K562 (cell line): ENCODE data around the gene SORCS2. TPM values are rescaled to one million over a fixed set of nuclear protein-coding genes. Genes with fewer than 3 reads are reported as not detected.

Experiments used
- ATAC-seq: fragments of 200-7000 bp; cut with Tn5 transposase; 3 replicates; pipeline ENCODE4 v1.9.1; 2020; ENCODE audit warnings: moderate library complexity
- BruUV-seq: library from RNA; stranded (reverse); fragments of 400-500 nt; replicated peaks from 2 replicates; lab custom pipeline; 2021; lab: Mats Ljungman, UMichigan
- CTCF ChIA-PET: fragments of 300-600 bp; formaldehyde crosslinking; extraction: SDS; loops from one replicate; lab custom pipeline; 2021; ENCODE audit warnings: low intra/inter-chr PET ratio; lab: Yijun Ruan, JAX
- POLR2A ChIA-PET: fragments of 300-600, 350-650 bp; sonication (Branson Sonifier 250); formaldehyde crosslinking; extraction: SDS; loops from one replicate; lab custom pipeline; 2021; ENCODE audit warnings: antibody characterized with exemption, inconsistent platforms; lab: Yijun Ruan, JAX
- DNase-seq, 4 experiments: peaks; one replicate each; pipeline versions ENCODE4 v3.0.0 to v3.0.0-alpha.2; 2011 to 2018; ENCODE audit warnings: low spot score in 3 of 4, mixed read lengths in 3 of 4; ENCODE audit errors: extremely low read depth in 1 of 4
- FAIRE-seq: peaks from 2 replicates; lab custom pipeline; 2011; peaks lifted over from hg19 to GRCh38; lab: Jason Lieb, UNC
- H2AFZ ChIP-seq: 2 replicates; pipeline ENCODE4 v1.6.0; 2011; ENCODE audit warnings: low read depth, low read length, control low read depth, inconsistent platforms
- H3K27ac ChIP-seq: fragments of 200-600 bp; 3 replicates; pipeline ENCODE4 v1.8.0; 2011; ENCODE audit warnings: low read depth, mild to moderate bottlenecking, control low read depth, inconsistent platforms, low read length, moderate library complexity, mixed read lengths; ENCODE audit errors: extremely low read depth
- H3K27me3 ChIP-seq, 2 experiments: fragments of 300-600 bp in 1 of 2; 2 replicates in 1 of 2; 3 replicates in 1 of 2; pipeline versions ENCODE4 v1.6.0 to v1.8.0; 2011; ENCODE audit warnings: inconsistent platforms in 2 of 2, low read length in 2 of 2, mild to moderate bottlenecking in 1 of 2, mixed read lengths in 1 of 2, moderate library complexity in 1 of 2; ENCODE audit not compliant: control insufficient read depth in 2 of 2, insufficient read depth in 2 of 2
- H3K36me3 ChIP-seq: fragments of 300-600 bp; 3 replicates; pipeline ENCODE4 v1.8.0; 2011; ENCODE audit warnings: mild to moderate bottlenecking, low read length, inconsistent platforms; ENCODE audit not compliant: control insufficient read depth, insufficient read depth
- H3K4me1 ChIP-seq, 2 experiments: fragments of 200-600 bp in 1 of 2; replicated peaks in 1 of 2; 2 replicates in 1 of 2; 3 replicates in 1 of 2; pipeline versions ENCODE4 v1.5.1 to v1.8.0; 2011; ENCODE audit warnings: inconsistent platforms in 2 of 2, low read length in 2 of 2, mild to moderate bottlenecking in 1 of 2, mixed read lengths in 1 of 2, moderate library complexity in 1 of 2; ENCODE audit not compliant: control insufficient read depth in 2 of 2, insufficient read depth in 2 of 2
- H3K4me2 ChIP-seq: 2 replicates; pipeline ENCODE4 v1.6.1; 2011; ENCODE audit warnings: low read length, control low read depth, inconsistent platforms, mixed read lengths; ENCODE audit not compliant: insufficient read depth
- H3K4me3 ChIP-seq: fragments of 200-600 bp; sonication (generic), shearing (Covaris generic); 2 replicates; pipeline ENCODE4 v1.5.1; 2016; ENCODE audit warnings: control low read depth, inconsistent platforms
- H3K79me2 ChIP-seq: fragments of 200-600 bp; 3 replicates; pipeline ENCODE4 v1.8.0; 2011; ENCODE audit warnings: low read length, inconsistent platforms; ENCODE audit not compliant: control insufficient read depth, insufficient read depth
- H3K9ac ChIP-seq, 2 experiments: 2 replicates each; pipeline versions ENCODE4 v1.6.0 to v1.6.1; 2011; ENCODE audit warnings: low read depth in 2 of 2, low read length in 2 of 2, control low read depth in 1 of 2, inconsistent platforms in 1 of 2, mild to moderate bottlenecking in 1 of 2, mixed read lengths in 1 of 2; ENCODE audit not compliant: insufficient read depth in 1 of 2
- H3K9me1 ChIP-seq: one replicate; pipeline ENCODE4 v1.6.0; 2011; ENCODE audit warnings: inconsistent platforms, mild to moderate bottlenecking, low read length, moderate library complexity; ENCODE audit not compliant: control insufficient read depth, insufficient read depth
- H3K9me3 ChIP-seq: replicated peaks from 2 replicates; pipeline ENCODE4 v1.5.1; 2011; ENCODE audit warnings: low read depth, low read length, inconsistent platforms; ENCODE audit not compliant: control insufficient read depth, insufficient read depth
- H4K20me1 ChIP-seq: replicated peaks from 2 replicates; pipeline ENCODE4 v1.6.1; 2011; ENCODE audit warnings: low read length, inconsistent platforms, mixed read lengths; ENCODE audit not compliant: control insufficient read depth, insufficient read depth
- BCL6 ChIP-seq: fragments of 250-450 bp; sonication (Bioruptor Pico); IDR thresholded peaks from 2 replicates; pipeline ENCODE4 v1.4.0; 2020
- DIDO1 ChIP-seq: fragments of 450-650 bp; IDR thresholded peaks from 2 replicates; pipeline ENCODE4 v1.6.1; 2016; ENCODE audit warnings: low read depth, missing biosample characterization, missing genetic modification characterization
- E2F8 ChIP-seq: fragments of 450-650 bp; IDR thresholded peaks from 2 replicates; pipeline ENCODE4 v1.7.1; 2018; ENCODE audit warnings: mild to moderate bottlenecking, low read depth; ENCODE audit not compliant: partially characterized antibody
- EP400 ChIP-seq: fragments of 450-650 bp; IDR thresholded peaks from 2 replicates; pipeline ENCODE4 v1.6.1; 2017; ENCODE audit warnings: antibody characterized with exemption, mild to moderate bottlenecking, moderate library complexity
- GTF2A2 ChIP-seq: IDR thresholded peaks from 2 replicates; pipeline ENCODE4 v1.6.1; 2016; ENCODE audit warnings: mild to moderate bottlenecking, missing genetic modification characterization, missing compliant biosample characterization
- HNRNPH1 ChIP-seq: fragments of 200-400 bp; formaldehyde crosslinking; optimal IDR thresholded peaks from 2 replicates; pipeline ENCODE3; 2017; ENCODE audit warnings: low read depth, mild to moderate bottlenecking, low read length, moderate library complexity
- ILF3 ChIP-seq: fragments of 450-650 bp; IDR thresholded peaks from 2 replicates; pipeline ENCODE4 v1.6.1; 2018; ENCODE audit warnings: antibody characterized with exemption, mild to moderate bottlenecking, moderate library complexity, borderline replicate concordance
- JUND ChIP-seq, 2 experiments: IDR thresholded peaks; 2 replicates in 1 of 2; 3 replicates in 1 of 2; pipeline ENCODE4 v1.6.1; 2011; ENCODE audit warnings: borderline replicate concordance in 2 of 2, low read depth in 2 of 2, low read length in 2 of 2, improper control_type of control experiment in 1 of 2, missing biosample characterization in 1 of 2, missing genetic modification characterization in 1 of 2, missing genetic modification reagents in 1 of 2
- PHF21A ChIP-seq: fragments of 450-650 bp; IDR thresholded peaks from 2 replicates; pipeline ENCODE4 v1.6.1; 2017; ENCODE audit warnings: low read depth, borderline replicate concordance
- ZNF277 ChIP-seq: fragments of 250-450 bp; sonication (Bioruptor Pico); IDR thresholded peaks from 2 replicates; pipeline ENCODE4 v1.8.0; 2022; ENCODE audit warnings: inconsistent platforms, mild to moderate bottlenecking, moderate library complexity, borderline replicate concordance
- ZNF395 ChIP-seq: fragments of 200-800 bp; sonication (Bioruptor generic); IDR thresholded peaks from 2 replicates; pipeline ENCODE4 v1.6.1; 2017; ENCODE audit warnings: missing genetic modification characterization, missing compliant biosample characterization
- ZNF512 ChIP-seq: IDR thresholded peaks from 2 replicates; pipeline ENCODE4 v1.6.1; 2016; ENCODE audit warnings: missing genetic modification characterization, missing compliant biosample characterization
- ZNF780A ChIP-seq: fragments of 250-450 bp; sonication (Bioruptor Pico); IDR thresholded peaks from 2 replicates; pipeline ENCODE4 v1.5.0; 2021; ENCODE audit warnings: mild to moderate bottlenecking
- WGBS: fragments of 100-300 bp; shearing (Covaris generic); methylation state at CpG from one replicate; pipeline ENCODE4 v1.1.6; 2016; ENCODE audit warnings: low coverage, mixed read lengths; ENCODE audit not compliant: insufficient coverage; ENCODE audit errors: missing lambda C conversion rate; 5-methylcytosine and 5-hydroxymethylcytosine counted together
- in situ Hi-C: fragments of 300-500 bp; cut with MboI; formaldehyde crosslinking; loops from 4 replicates; pipeline ENCODE4 v1.15.0; 2018; ENCODE audit warnings: inconsistent platforms, mixed read lengths
- intact Hi-C: fragments of 100-400 bp; cut with micrococcal nuclease; formaldehyde crosslinking; loops from 2 replicates; pipeline ENCODE4 v1.14.2; 2022
- polyA plus RNA-seq, 8 experiments: library from polyadenylated mRNA; depleted of rRNA in 4 of 8; stranded (reverse) in 5 of 8; unstranded in 3 of 8; fragments of >200 nt; fragmentation: Nextera tagmentation in 2 of 8; fragmentation: Illumina TruSeq in 1 of 8; extraction: Ambion mirVana in 2 of 8; extraction: Trizol in 1 of 8; gene quantifications; 2 replicates each; pipeline versions ENCODE4 v1.2.1 to v1.2.3, GENCODE V29; 2011 to 2014; ENCODE audit warnings: inconsistent platforms in 1 of 8, missing spikeins in 1 of 8
- total RNA-seq, 7 experiments: library from RNA; depleted of rRNA in 6 of 7; stranded (reverse); fragments of >200 nt in 6 of 7; fragmentation: Illumina TruSeq in 2 of 7; extraction: Trizol in 2 of 7; gene quantifications; 2 replicates each; pipeline versions ENCODE4 v1.2.1 to v1.2.3, GENCODE V29; 2011 to 2021; ENCODE audit warnings: low replicate concordance in 1 of 7

SORCS2 gene
- total and polyA plus RNA-seq, 9 of the 15 experiments (the other 6 are each of a cell fraction or from before 2014, with no cell fraction given), result not detected

GRCh38 chr4:7561557-7561956 is 369.2 kb downstream of the SORCS2 start (continued):
- TF ChIP-seq ZNF395 (CRISPR knock-in tag), result no peak
- no peak for TF ChIP-seq PHF21A

- H3K79me2 ChIP-seq, result no peaks in the 10 kb centered on the region
- H2AFZ ChIP-seq, result no peak overlapping the region
- BruUV-seq, result no TSS peak
- no peak for DNase-seq
- ChIA-PET POLR2A (no interaction called here), CTCF (no interaction called here)
- no peak overlapping the region for H3K27ac ChIP-seq
- no peaks in the 10 kb centered on the region for H4K20me1 ChIP-seq
- no peaks in the 10 kb centered on the region for H3K9me3 ChIP-seq
- H3K9ac ChIP-seq, result no peak overlapping the region
- in situ Hi-C loops, result no loop called here
- H3K4me1 ChIP-seq, result no peaks in the 10 kb centered on the region
- H3K36me3 ChIP-seq, result no peaks in the 10 kb centered on the region
- FAIRE-seq, result no peak
- no peaks in the 10 kb centered on the region for H3K9me1 ChIP-seq
- no peaks in the 10 kb centered on the region for H3K27me3 ChIP-seq
- intact Hi-C loops, result no loop called here
- H3K4me2 ChIP-seq, result no peak overlapping the region
- no peak overlapping the region for H3K4me3 ChIP-seq
- ATAC-seq, result no peak
- WGBS, result 0% methylated on average over 4 of the region's 5 CpGs
- TF ChIP-seq EP400 (no peak), E2F8 (no peak), DIDO1 (tag) (no peak), ZNF780A (no peak), JUND (IDR thresholded peaks at IDR 0.05; ENCODE audit: borderline replicate concordance, low read depth, low read length) (no peak), JUND (tag; IDR thresholded peaks at IDR 0.05; ENCODE audit: borderline replicate concordance, low read depth, low read length) (no peak), HNRNPH1 (no peak), GTF2A2 (tag) (no peak), ZNF512 (tag) (no peak), ILF3 (no peak), BCL6 (no peak), ZNF277 (no peak)
Observed at GRCh38 chr4:7564242-7564641, 371.9 kb downstream of the SORCS2 start.
